BLaER1 treated with 17β-estradiol and CSF1 and Interleukin-3, amounts not matched to agents 10 nM and 100 nM (cell line): ENCODE data around the gene TUSC2.

Source experiments
- H3K27ac ChIP-seq, 11 experiments: shearing (Covaris generic); formaldehyde crosslinking; 2 replicates each; pipeline ENCODE4 v1.8.1; 2022
- H3K27me3 ChIP-seq, 11 experiments: shearing (Covaris generic); formaldehyde crosslinking; 2 replicates each; pipeline ENCODE4 v1.8.1; 2022
- H3K36me3 ChIP-seq, 11 experiments: shearing (Covaris generic); formaldehyde crosslinking; 2 replicates each; pipeline ENCODE4 v1.8.1; 2022
- H3K4me1 ChIP-seq, 10 experiments: shearing (Covaris generic); formaldehyde crosslinking; 2 replicates each; pipeline ENCODE4 v1.8.1; 2022
- H3K4me2 ChIP-seq, 11 experiments: shearing (Covaris generic); formaldehyde crosslinking; 2 replicates each; pipeline ENCODE4 v1.8.1; 2022
- H3K4me3 ChIP-seq, 10 experiments: shearing (Covaris generic); formaldehyde crosslinking; 2 replicates each; pipeline ENCODE4 v1.8.1; 2022
- H3K9ac ChIP-seq, 11 experiments: shearing (Covaris generic); formaldehyde crosslinking; 2 replicates each; pipeline ENCODE4 v1.8.1; 2022
- H3K9me3 ChIP-seq, 11 experiments: shearing (Covaris generic); formaldehyde crosslinking; replicated peaks in 1 of 11; 2 replicates each; pipeline ENCODE4 v1.8.1; 2022
- H4K20me1 ChIP-seq, 11 experiments: shearing (Covaris generic); formaldehyde crosslinking; 2 replicates each; pipeline ENCODE4 v1.8.1; 2022
- Cebpa-rat ChIP-seq, 11 experiments: shearing (Covaris generic); IDR thresholded peaks; 2 replicates each; pipeline ENCODE4 v1.8.1; 2022

The TUSC2 gene, protein sequence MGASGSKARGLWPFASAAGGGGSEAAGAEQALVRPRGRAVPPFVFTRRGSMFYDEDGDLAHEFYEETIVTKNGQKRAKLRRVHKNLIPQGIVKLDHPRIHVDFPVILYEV

DNA sequence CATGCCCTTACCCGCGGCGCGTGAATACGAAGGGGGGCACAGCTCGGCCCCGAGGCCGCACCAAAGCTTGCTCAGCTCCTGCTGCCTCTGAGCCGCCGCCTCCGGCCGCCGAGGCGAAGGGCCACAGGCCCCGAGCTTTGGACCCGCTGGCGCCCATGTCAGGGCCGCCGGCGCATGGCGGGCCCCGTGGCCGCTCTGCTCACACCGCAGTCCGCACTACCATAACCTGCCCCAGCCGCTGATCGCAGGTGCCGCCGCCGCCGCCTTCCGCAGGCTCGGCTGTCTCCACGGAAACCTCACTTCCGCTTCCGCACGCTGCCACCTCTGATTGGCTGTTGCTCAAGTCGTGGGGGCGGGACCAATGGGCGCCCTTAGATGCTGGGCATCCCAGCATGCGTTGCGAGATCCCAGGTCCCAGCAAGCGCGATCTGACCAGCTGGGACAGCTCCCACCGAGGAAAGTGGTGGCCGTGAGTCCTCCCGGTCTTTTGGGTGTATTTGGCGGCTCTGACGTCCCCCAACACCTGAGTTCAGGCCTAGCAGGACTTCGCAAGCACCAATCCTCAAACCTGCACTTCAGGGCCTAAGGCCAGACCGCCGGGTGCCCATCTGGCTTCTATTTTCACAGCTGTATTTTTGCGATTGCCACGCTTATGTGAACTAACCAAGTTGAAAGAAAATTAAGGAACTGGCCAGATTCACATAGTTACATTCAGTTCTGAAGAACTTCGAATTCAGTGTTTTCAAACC lies at the start of gene TUSC2:
Gene TUSC2 (minus strand): TSS at position 281 of the 749 bp plus-strand sequence. CDS start 124 bp downstream, at position 157.
- peaks cover 32 to 70% (median 51%) of the 10 kb centered on the region in 10 experiments for H3K4me1 ChIP-seq
- H3K9ac ChIP-seq = peak within 1 kb of the TSS; percentile 82 to 95 (median 90)
- peaks cover 37 to 70% (median 50%) of the 10 kb centered on the region in 11 experiments for H4K20me1 ChIP-seq
- peak within 1 kb of the TSS; percentile 93 to 100 (median 98) for H3K4me2 ChIP-seq
- peak within 1 kb of the TSS; percentile 67 to 86 (median 81) for H3K27ac ChIP-seq
- TF ChIP-seq Cebpa-rat (IDR thresholded peaks at IDR 0.05) = no peak
- H3K9me3 ChIP-seq = no peaks in the 10 kb centered on the region
- peaks cover 48 to 76% (median 60%) of the 10 kb centered on the region in 11 experiments for H3K36me3 ChIP-seq
- no peaks in the 10 kb centered on the region for H3K27me3 ChIP-seq
- peak within 1 kb of the TSS; percentile 88 to 99 (median 92) for H3K4me3 ChIP-seq

GRCh38 chr3:50375258-50375931 lies 47.4 kb upstream of the TUSC2 start:
- H3K4me2 ChIP-seq = peak overlapping the region in 9 of 11 experiments; percentile 19 to 71 (median 38); a peak in 11 of 22 replicates

GRCh38 chr3:50374363-50375257 lies 46.6 kb upstream of the TUSC2 start:
- Histone ChIP-seq H3K36me3 (no peaks in the 10 kb centered on the region), H3K9ac (peak overlapping the region in 1 of 11 experiments; percentile 41; a peak in 1 of 22 replicates), H3K27me3 (no peaks in the 10 kb centered on the region), H3K4me2 (peak overlapping the region in 8 of 11 experiments; percentile 31 to 71 (median 49); a peak in 15 of 22 replicates), H3K27ac (no peak overlapping the region), H3K4me3 (no peak overlapping the region), H3K4me1 (peaks cover 0 to 40% (median 32%) of the 10 kb centered on the region in 10 experiments; a peak in 16 of 20 replicates), H3K9me3 (no peaks in the 10 kb centered on the region), H4K20me1 (no peaks in the 10 kb centered on the region)
- no peak for TF ChIP-seq Cebpa-rat (IDR thresholded peaks at IDR 0.05)

More at GRCh38 chr3:50375258-50375931, 47.4 kb upstream of the TUSC2 start:
- H3K27me3 ChIP-seq = no peaks in the 10 kb centered on the region
- no peaks in the 10 kb centered on the region for H4K20me1 ChIP-seq
- peak overlapping the region in 5 of 11 experiments; percentile 20 to 60 (median 43); a peak in 8 of 22 replicates for H3K27ac ChIP-seq
- no peak overlapping the region for H3K9ac ChIP-seq
- TF ChIP-seq Cebpa-rat (IDR thresholded peaks at IDR 0.05) = no peak
- H3K36me3 ChIP-seq = no peaks in the 10 kb centered on the region
- H3K4me1 ChIP-seq = peaks cover 0 to 39% (median 32%) of the 10 kb centered on the region in 10 experiments; a peak in 16 of 20 replicates
- no peaks in the 10 kb centered on the region for H3K9me3 ChIP-seq
- no peak overlapping the region for H3K4me3 ChIP-seq

GRCh38 chr3:50373146-50374051 lies 45.4 kb upstream of the TUSC2 start:
- Histone ChIP-seq H3K27ac (no peak overlapping the region), H3K36me3 (no peaks in the 10 kb centered on the region), H3K4me1 (peaks cover 0 to 45% (median 38%) of the 10 kb centered on the region in 10 experiments; a peak in 16 of 20 replicates), H3K27me3 (no peaks in the 10 kb centered on the region), H3K4me3 (no peak overlapping the region), H3K4me2 (peak overlapping the region in 2 of 11 experiments; percentile 17 to 32; a peak in 1 of 22 replicates), H4K20me1 (no peaks in the 10 kb centered on the region), H3K9ac (no peak overlapping the region), H3K9me3 (no peaks in the 10 kb centered on the region)
- TF ChIP-seq Cebpa-rat (IDR thresholded peaks at IDR 0.05) = no peak

- TF ChIP-seq Cebpa-rat (IDR thresholded peaks at IDR 0.05) = no peak
- Histone ChIP-seq H3K27me3 (no peaks in the 10 kb centered on the region), H3K9ac (peak overlapping the region in 4 of 11 experiments; percentile 17 to 49 (median 30); a peak in 4 of 22 replicates), H3K9me3 (no peaks in the 10 kb centered on the region), H3K4me2 (peak overlapping the region in 8 of 11 experiments; percentile 7 to 50 (median 30); a peak in 10 of 22 replicates), H4K20me1 (no peaks in the 10 kb centered on the region), H3K36me3 (no peaks in the 10 kb centered on the region), H3K4me3 (no peak overlapping the region), H3K27ac (peak overlapping the region in 4 of 11 experiments; percentile 2 to 32 (median 18); a peak in 3 of 22 replicates), H3K4me1 (peaks cover 0 to 50% (median 40%) of the 10 kb centered on the region in 10 experiments; a peak in 16 of 20 replicates)
These were observed 44.3 kb upstream of the TUSC2 start for GRCh38 chr3:50372349-50372748.

DNA sequence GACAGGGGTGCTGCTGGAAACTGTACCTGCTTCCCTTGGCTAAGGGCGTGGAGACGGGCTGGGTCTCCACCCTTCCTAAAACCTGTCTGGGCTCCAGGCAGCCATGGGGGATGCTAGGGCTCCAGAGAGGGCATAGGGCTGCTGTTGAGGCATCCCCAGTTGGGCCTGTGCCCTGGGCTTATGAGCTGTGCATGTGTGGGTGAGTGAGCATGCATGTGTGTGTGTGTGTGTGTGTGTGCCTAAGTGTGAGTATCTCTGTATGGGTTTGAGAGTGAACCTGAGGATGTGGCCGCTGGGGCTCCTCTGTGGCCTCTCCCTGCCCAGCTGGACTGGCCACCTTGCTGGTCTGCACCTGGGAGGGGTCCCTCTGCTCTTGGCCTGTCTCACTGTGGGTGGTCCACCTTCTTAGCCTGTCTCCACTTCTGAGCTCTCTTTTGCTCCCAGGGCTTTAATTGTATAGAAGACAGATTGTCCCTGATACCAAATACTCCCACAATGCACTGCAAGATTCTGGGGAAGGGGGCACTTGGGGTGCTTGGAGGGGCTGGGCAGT lies 43.2 kb upstream of the TUSC2 start:
- TF ChIP-seq Cebpa-rat (IDR thresholded peaks at IDR 0.05) = no peak

GRCh38 chr3:50370594-50370993 lies 42.6 kb upstream of the TUSC2 start:
- Histone ChIP-seq H3K36me3 (no peaks in the 10 kb centered on the region), H3K27ac (no peak overlapping the region), H4K20me1 (no peaks in the 10 kb centered on the region), H3K4me3 (no peak overlapping the region), H3K4me2 (no peak overlapping the region), H3K9ac (no peak overlapping the region), H3K27me3 (no peaks in the 10 kb centered on the region), H3K4me1 (peaks cover 1 to 58% (median 42%) of the 10 kb centered on the region in 10 experiments; a peak in 19 of 20 replicates), H3K9me3 (no peaks in the 10 kb centered on the region)
- no peak for TF ChIP-seq Cebpa-rat (IDR thresholded peaks at IDR 0.05)

More for the DNA sequence above, 43.2 kb upstream of the TUSC2 start:
- Histone ChIP-seq H3K27ac (no peak overlapping the region), H3K9ac (no peak overlapping the region), H3K4me1 (peaks cover 0 to 56% (median 42%) of the 10 kb centered on the region in 10 experiments; a peak in 16 of 20 replicates), H4K20me1 (no peaks in the 10 kb centered on the region), H3K27me3 (no peaks in the 10 kb centered on the region), H3K9me3 (no peaks in the 10 kb centered on the region), H3K4me2 (no peak overlapping the region), H3K36me3 (no peaks in the 10 kb centered on the region), H3K4me3 (no peak overlapping the region)
